Measurements from ENCODE around the gene LMO4.

The LMO4 gene

GRCh38 chr1:87328272-87329050, at the start of gene LMO4:
TSS of gene LMO4 (plus strand) at chr1:87328880. CDS start at chr1:87332016, 3,136 bp downstream.
- peak; percentile 85 for DNase-seq (ENCODE audit: low read depth)

GRCh38 chr1:87279536-87279875, 49.2 kb upstream of the LMO4 start:
- DNase-seq (ENCODE audit: low read depth) = no peak

GRCh38 chr1:87279966-87280535, 48.6 kb upstream of the LMO4 start:
- no peak for DNase-seq (ENCODE audit: low read depth)

- no peak for DNase-seq (ENCODE audit: low read depth)
Observed at GRCh38 chr1:87284456-87285240, 44.0 kb upstream of the LMO4 start.

- DNase-seq (ENCODE audit: low read depth) = no peak
Observed at GRCh38 chr1:87291107-87291506, 37.6 kb upstream of the LMO4 start.

GRCh38 chr1:87292684-87293493, 35.8 kb upstream of the LMO4 start:
- peak; percentile 35 for DNase-seq (ENCODE audit: low read depth)

- no peak for DNase-seq (ENCODE audit: low read depth)
Observed at GRCh38 chr1:87294633-87295032, 34.0 kb upstream of the LMO4 start.

GRCh38 chr1:87295445-87296110, 33.1 kb upstream of the LMO4 start:
- no peak for DNase-seq (ENCODE audit: low read depth)

- no peak for DNase-seq (ENCODE audit: low read depth)
Observed at GRCh38 chr1:87296206-87296605, 32.5 kb upstream of the LMO4 start.

GRCh38 chr1:87299661-87300060, 29.0 kb upstream of the LMO4 start:
- no peak for DNase-seq (ENCODE audit: low read depth)

- DNase-seq (ENCODE audit: low read depth) = no peak
Observed at GRCh38 chr1:87300628-87301027, 28.1 kb upstream of the LMO4 start.

- no peak for DNase-seq (ENCODE audit: low read depth)
Observed at GRCh38 chr1:87305151-87305550, 23.5 kb upstream of the LMO4 start.

GRCh38 chr1:87305762-87306161, 22.9 kb upstream of the LMO4 start:
- DNase-seq (ENCODE audit: low read depth) = no peak

- DNase-seq (ENCODE audit: low read depth) = no peak
Observed at GRCh38 chr1:87307306-87307705, 21.4 kb upstream of the LMO4 start.

- DNase-seq (ENCODE audit: low read depth) = no peak
Observed at GRCh38 chr1:87307931-87308330, 20.7 kb upstream of the LMO4 start.

- no peak for DNase-seq (ENCODE audit: low read depth)
Observed at GRCh38 chr1:87314091-87314490, 14.6 kb upstream of the LMO4 start.

- no peak for DNase-seq (ENCODE audit: low read depth)
Observed at GRCh38 chr1:87318056-87318650, 10.5 kb upstream of the LMO4 start.

- no peak for DNase-seq (ENCODE audit: low read depth)
Observed at GRCh38 chr1:87318806-87319205, 9.9 kb upstream of the LMO4 start.

- DNase-seq (ENCODE audit: low read depth) = no peak
Observed at GRCh38 chr1:87325982-87326738, 2.5 kb upstream of the LMO4 start.
